ENCODE measurements around the gene CCR5AS. TPM values are rescaled to one million over a fixed set of nuclear protein-coding genes. Genes with fewer than 3 reads are reported as not detected.

CCR5AS gene

DNA sequence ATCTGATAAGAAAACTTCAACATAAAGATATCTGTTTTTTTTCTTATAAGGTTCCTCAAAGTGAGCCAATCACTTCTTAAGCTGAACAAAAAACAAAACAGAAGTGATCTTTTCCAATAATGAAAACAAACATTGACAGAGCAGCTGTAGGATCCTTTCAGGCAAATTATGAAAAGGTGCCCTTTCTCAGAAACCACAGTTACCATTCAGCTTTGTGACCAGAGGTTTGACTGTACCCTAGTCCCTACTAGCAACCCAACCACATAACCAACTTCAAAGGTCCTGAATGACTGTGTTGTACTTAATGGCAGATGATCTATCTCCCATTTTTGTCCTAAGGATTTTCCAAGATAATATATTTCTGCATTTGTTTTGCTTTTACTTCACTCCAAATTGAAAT is 92.3 kb downstream of the CCR5AS start:
- Histone ChIP-seq H3K4me3 (no peak overlapping the region), H3K4me1 (peaks cover 0 to 41% (median 17%) of the 10 kb centered on the region in 6 donors)

More for the DNA sequence above, 92.3 kb downstream of the CCR5AS start:
- Histone ChIP-seq H3K9me3 (no peaks in the 10 kb centered on the region), H3K27me3 (replicated peaks in 1 of 7) (no peaks in the 10 kb centered on the region), H3K27ac (no peak overlapping the region), H3K36me3 (no peaks in the 10 kb centered on the region)
- TF ChIP-seq POLR2A (IDR thresholded peaks at IDR 0.05), result no peak
- TF ChIP-seq POLR2AphosphoS5 (IDR thresholded peaks at IDR 0.05), result no peak
- TF ChIP-seq, protein P1, sequence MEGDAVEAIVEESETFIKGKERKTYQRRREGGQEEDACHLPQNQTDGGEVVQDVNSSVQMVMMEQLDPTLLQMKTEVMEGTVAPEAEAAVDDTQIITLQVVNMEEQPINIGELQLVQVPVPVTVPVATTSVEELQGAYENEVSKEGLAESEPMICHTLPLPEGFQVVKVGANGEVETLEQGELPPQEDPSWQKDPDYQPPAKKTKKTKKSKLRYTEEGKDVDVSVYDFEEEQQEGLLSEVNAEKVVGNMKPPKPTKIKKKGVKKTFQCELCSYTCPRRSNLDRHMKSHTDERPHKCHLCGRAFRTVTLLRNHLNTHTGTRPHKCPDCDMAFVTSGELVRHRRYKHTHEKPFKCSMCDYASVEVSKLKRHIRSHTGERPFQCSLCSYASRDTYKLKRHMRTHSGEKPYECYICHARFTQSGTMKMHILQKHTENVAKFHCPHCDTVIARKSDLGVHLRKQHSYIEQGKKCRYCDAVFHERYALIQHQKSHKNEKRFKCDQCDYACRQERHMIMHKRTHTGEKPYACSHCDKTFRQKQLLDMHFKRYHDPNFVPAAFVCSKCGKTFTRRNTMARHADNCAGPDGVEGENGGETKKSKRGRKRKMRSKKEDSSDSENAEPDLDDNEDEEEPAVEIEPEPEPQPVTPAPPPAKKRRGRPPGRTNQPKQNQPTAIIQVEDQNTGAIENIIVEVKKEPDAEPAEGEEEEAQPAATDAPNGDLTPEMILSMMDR (IDR thresholded peaks at IDR 0.05 in 8 of 11, conservative IDR thresholded peaks at IDR 0.05 in 3 of 11), result no peak
- intact Hi-C loops (cut with DNase I; ENCODE audit: low total_unique reads), result no loop called here
- no peak for DNase-seq

Other genes with a start within 250 kb of the CCR5AS start
- gene CCR1, start 198.8 kb downstream of the CCR5AS start, total RNA-seq, result 10 to 100 TPM; 52.6 to 94.5 (median 58.1) TPM
- 10 to 100 TPM in 1 of 3 donors, 1 to 10 TPM in 2; 8.8 to 11.4 (median 9.7) TPM for gene CCR1, start 198.8 kb downstream of the CCR5AS start, polyA plus RNA-seq
- gene CCR3, start 164.6 kb downstream of the CCR5AS start, total RNA-seq, result 1 to 10 TPM in 3 of 7 donors, under 1 TPM in 4; 0.52 to 1.7 (median 0.60) TPM
- gene CCR3, start 164.6 kb downstream of the CCR5AS start, polyA plus RNA-seq, result under 1 TPM; 0.10 to 0.28 (median 0.17) TPM
- 10 to 100 TPM; 14.3 to 54.4 (median 26.7) TPM for gene CCR2, start 53.0 kb downstream of the CCR5AS start, total RNA-seq
- gene CCR2, start 53.0 kb downstream of the CCR5AS start, polyA plus RNA-seq, result 1 to 10 TPM; 2.0 to 5.8 (median 5.0) TPM
- 10 to 100 TPM in 3 of 7 donors, 1 to 10 TPM in 4; 5.0 to 15.5 (median 9.5) TPM for gene CCR5, start 36.1 kb downstream of the CCR5AS start, total RNA-seq
- 1 to 10 TPM; 2.0 to 5.8 (median 2.4) TPM for gene CCR5, start 36.1 kb downstream of the CCR5AS start, polyA plus RNA-seq
- gene CCRL2, start 193 bp upstream of the CCR5AS start, total RNA-seq, result 10 to 100 TPM in 6 of 7 donors, 1 to 10 TPM in 1; 9.9 to 21.7 (median 15.5) TPM
- 10 to 100 TPM in 1 of 3 donors, 1 to 10 TPM in 2; 4.8 to 12.0 (median 5.6) TPM for gene CCRL2, start 193 bp upstream of the CCR5AS start, polyA plus RNA-seq
- gene LTF, start 57.8 kb upstream of the CCR5AS start, total RNA-seq, result 100 to 1,000 TPM in 3 of 7 donors, 10 to 100 TPM in 4; 48.2 to 598 (median 63.2) TPM
- gene LTF, start 57.8 kb upstream of the CCR5AS start, polyA plus RNA-seq, result 10 to 100 TPM; 15.2 to 34.7 (median 16.7) TPM
- not detected for gene RTP3, start 90.9 kb upstream of the CCR5AS start, total RNA-seq
- not detected for gene RTP3, start 90.9 kb upstream of the CCR5AS start, polyA plus RNA-seq
- 10 to 100 TPM in 1 of 7 donors, 1 to 10 TPM in 6; 3.4 to 10.9 (median 5.8) TPM for gene LRRC2, start 159.2 kb upstream of the CCR5AS start, total RNA-seq
- 1 to 10 TPM in 1 of 3 donors, under 1 TPM in 2; 0.59 to 1.8 (median 0.83) TPM for gene LRRC2, start 159.2 kb upstream of the CCR5AS start, polyA plus RNA-seq
- gene FAM240A, start 205.5 kb upstream of the CCR5AS start, total RNA-seq, result not detected
- gene FAM240A, start 205.5 kb upstream of the CCR5AS start, polyA plus RNA-seq, result under 1 TPM in 1 of 3 donors, not detected in 2; 0.13 TPM

All from spleen (tissue), 11 donors.